ENCODE data around the gene HLX.

GRCh38 chr1:220833436-220833835, 45.8 kb upstream of the HLX start:
- TF ChIP-seq CTCF (IDR thresholded peaks at IDR 0.05; ENCODE audit: low read length) = no peak
- TF ChIP-seq EZH2 (optimal IDR thresholded peaks at IDR 0.05; ENCODE audit: low read depth, low read length) = no peak

Data from MM.1S (cell line).